Natural killer cell (primary cell): ENCODE data around the gene SLC39A7. TPM values are rescaled to one million over a fixed set of nuclear protein-coding genes. Genes with fewer than 3 reads are reported as not detected.

Source experiments
- ATAC-seq, 3 donors: fragments of 150-1000 bp in 2 of 3; fragments of 200-7000 bp in 1 of 3; cut with Tn5 transposase; 1 replicate in 1 of 3; 2 replicates in 2 of 3; pipeline ENCODE4 v1.10.0; 2021; ENCODE audit warnings: mild to moderate bottlenecking in 2 of 3, moderate library complexity in 2 of 3
- DNase-seq, 2 donors: peaks; one replicate each; pipeline versions ENCODE4 v3.0.0 to v3.0.0-alpha.2; 2013 to 2021; ENCODE audit warnings: mixed read lengths in 1 of 2
- H3K27ac ChIP-seq: one replicate; pipeline ENCODE4 v1.5.1; 2013; ENCODE audit warnings: mild to moderate bottlenecking, low read length
- H3K27me3 ChIP-seq: one replicate; pipeline ENCODE4 v1.6.1; 2013; ENCODE audit warnings: low read length; ENCODE audit not compliant: control insufficient read depth, insufficient read depth
- H3K36me3 ChIP-seq: one replicate; pipeline ENCODE4 v1.6.1; 2013; ENCODE audit warnings: low read length; ENCODE audit not compliant: control insufficient read depth, insufficient read depth
- H3K4me1 ChIP-seq: one replicate; pipeline ENCODE4 v1.6.1; 2013; ENCODE audit warnings: low read length; ENCODE audit not compliant: control insufficient read depth, insufficient read depth
- H3K4me3 ChIP-seq: one replicate; pipeline ENCODE4 v1.5.1; 2013; ENCODE audit warnings: low read length
- H3K9me3 ChIP-seq: one replicate; pipeline ENCODE4 v1.6.1; 2013; ENCODE audit warnings: low read length; ENCODE audit not compliant: control insufficient read depth, insufficient read depth
- H3K27ac Mint-ChIP-seq, 2 donors: one replicate each; pipeline ENCODE4 v1.8.0; 2022; ENCODE audit warnings: mild to moderate bottlenecking in 2 of 2, mixed read lengths in 2 of 2, moderate library complexity in 1 of 2
- H3K27me3 Mint-ChIP-seq, 2 donors: one replicate each; pipeline ENCODE4 v1.8.0; 2022; ENCODE audit warnings: low read depth in 2 of 2, mixed read lengths in 2 of 2
- H3K36me3 Mint-ChIP-seq: one replicate; pipeline ENCODE4 v1.8.0; 2022; ENCODE audit warnings: mixed read lengths
- H3K4me1 Mint-ChIP-seq, 2 donors: one replicate each; pipeline ENCODE4 v1.8.0; 2022; ENCODE audit warnings: mixed read lengths in 2 of 2
- H3K4me3 Mint-ChIP-seq: one replicate; pipeline ENCODE4 v1.8.0; 2022; ENCODE audit warnings: mild to moderate bottlenecking, moderate library complexity, mixed read lengths
- H3K9me3 Mint-ChIP-seq, 2 donors: one replicate each; pipeline ENCODE4 v1.8.0; 2022; ENCODE audit warnings: mixed read lengths in 2 of 2
- WGBS: methylation state at CpG from one replicate; pipeline ENCODE4 v1.1.7; 2013; ENCODE audit warnings: missing lambda C conversion rate; ENCODE audit not compliant: insufficient coverage; 5-methylcytosine and 5-hydroxymethylcytosine counted together
- intact Hi-C: fragments of 100-400 bp; cut with micrococcal nuclease; formaldehyde crosslinking; loops from one replicate; pipeline ENCODE4 v1.14.2; 2022
- total RNA-seq, 4 donors: library from RNA; stranded (reverse); fragments of 120-200 nt in 1 of 4; gene quantifications; one replicate each; pipeline versions ENCODE4 v1.2.3 to v1.2.4, GENCODE V29; 2013 to 2022
- TF ChIP-seq, protein P1 (sequence below): fragments of 200-600 bp; IDR thresholded peaks from one replicate; pipeline ENCODE4 v1.8.0; 2022; ENCODE audit warnings: antibody characterized with exemption

Gene SLC39A7
- total RNA-seq, 3 donors from 2014 or later (not counting 1 experiment from before 2014, with no cell fraction given): 38.9 to 45.7 (median 45.6) TPM

- Mint-ChIP-seq H3K4me1 (peaks cover 39 to 61% of the 10 kb centered on the region in 2 donors), H3K27me3 (peaks cover 2 to 7% of the 10 kb centered on the region in 2 donors), H3K36me3 (peaks cover 9% of the 10 kb centered on the region), H3K4me3 (peak overlapping the region; percentile 98), H3K9me3 (no peaks in the 10 kb centered on the region), H3K27ac (peak overlapping the region; percentile 95 to 97)
- peaks cover 13% of the 10 kb centered on the region for H3K36me3 ChIP-seq
- ATAC-seq: no peak
- WGBS: 2% methylated on average over 29 of the region's 29 CpGs
- H3K27me3 ChIP-seq: no peaks in the 10 kb centered on the region
- H3K4me3 ChIP-seq: peak overlapping the region; percentile 97
- TF ChIP-seq, protein P1, sequence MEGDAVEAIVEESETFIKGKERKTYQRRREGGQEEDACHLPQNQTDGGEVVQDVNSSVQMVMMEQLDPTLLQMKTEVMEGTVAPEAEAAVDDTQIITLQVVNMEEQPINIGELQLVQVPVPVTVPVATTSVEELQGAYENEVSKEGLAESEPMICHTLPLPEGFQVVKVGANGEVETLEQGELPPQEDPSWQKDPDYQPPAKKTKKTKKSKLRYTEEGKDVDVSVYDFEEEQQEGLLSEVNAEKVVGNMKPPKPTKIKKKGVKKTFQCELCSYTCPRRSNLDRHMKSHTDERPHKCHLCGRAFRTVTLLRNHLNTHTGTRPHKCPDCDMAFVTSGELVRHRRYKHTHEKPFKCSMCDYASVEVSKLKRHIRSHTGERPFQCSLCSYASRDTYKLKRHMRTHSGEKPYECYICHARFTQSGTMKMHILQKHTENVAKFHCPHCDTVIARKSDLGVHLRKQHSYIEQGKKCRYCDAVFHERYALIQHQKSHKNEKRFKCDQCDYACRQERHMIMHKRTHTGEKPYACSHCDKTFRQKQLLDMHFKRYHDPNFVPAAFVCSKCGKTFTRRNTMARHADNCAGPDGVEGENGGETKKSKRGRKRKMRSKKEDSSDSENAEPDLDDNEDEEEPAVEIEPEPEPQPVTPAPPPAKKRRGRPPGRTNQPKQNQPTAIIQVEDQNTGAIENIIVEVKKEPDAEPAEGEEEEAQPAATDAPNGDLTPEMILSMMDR: no peak
- peak overlapping the region; percentile 96 for H3K27ac ChIP-seq
- peak in 1 of 2 donors; percentile 63 for DNase-seq
- H3K9me3 ChIP-seq: no peaks in the 10 kb centered on the region
- intact Hi-C loops: loop anchor here (2.0 kb wide), 1 partner anchor 65 kb away; the partner anchor contains the start of gene RPS18
- H3K4me1 ChIP-seq: peaks cover 33% of the 10 kb centered on the region
Observed at GRCh38 chr6:33207552-33208090, 7.0 kb downstream of the SLC39A7 start.

DNA sequence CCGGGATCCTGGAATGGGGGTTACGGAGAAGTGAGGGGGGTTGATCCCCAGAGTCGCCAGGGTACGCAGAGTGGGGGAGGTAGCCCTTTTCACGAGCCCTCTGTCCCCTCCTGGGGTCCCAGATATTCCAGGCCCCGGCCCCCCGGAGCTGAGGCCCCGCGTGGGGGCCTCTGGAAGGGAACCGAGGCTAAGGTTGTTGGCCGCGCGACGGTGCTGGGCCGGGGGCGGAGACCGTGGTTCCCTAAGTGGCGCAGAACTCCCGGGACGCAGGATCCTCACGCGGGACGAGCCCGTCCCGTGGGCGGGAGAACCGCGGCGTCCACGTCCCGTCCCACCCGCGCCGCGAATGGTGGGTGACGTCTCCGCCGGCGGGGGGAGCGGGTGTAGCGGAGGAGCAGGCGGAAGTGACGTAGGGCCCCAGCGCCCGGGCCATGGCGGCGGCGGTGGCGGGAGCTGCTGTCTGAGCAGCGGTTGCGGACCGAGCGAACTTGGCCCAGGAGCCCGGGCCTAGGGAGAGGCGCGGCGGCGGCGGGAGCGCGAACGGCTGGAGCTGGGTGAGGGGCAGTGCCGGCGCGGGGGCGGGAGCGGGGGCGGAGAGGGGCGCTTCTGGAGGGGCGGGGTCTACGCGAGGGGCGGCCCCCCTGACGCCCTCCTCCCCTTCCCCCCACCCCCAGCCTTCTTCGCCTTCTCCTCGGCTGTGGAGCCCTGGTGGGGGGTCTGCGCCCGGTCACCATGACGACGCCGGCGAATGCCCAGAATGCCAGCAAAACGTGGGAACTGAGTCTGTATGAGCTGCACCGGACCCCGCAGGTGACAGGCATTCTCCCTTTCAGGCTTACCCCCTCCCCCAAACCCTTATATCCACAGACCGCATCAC is 7.7 kb downstream of the SLC39A7 start, which contains the start of gene RING1:
TSS of gene RING1 (plus strand) at position 410 of the 877 bp plus-strand sequence. CDS start at position 733, 323 bp downstream.
- intact Hi-C loops: loop anchor here (2.0 kb wide), 1 partner anchor 64 kb away; the partner anchor contains the start of gene RPS18
- DNase-seq (peak; percentile 88 to 95), ATAC-seq (peak; percentile 67 to 79 (median 71))
- H3K27ac Mint-ChIP-seq: peak within 1 kb of the TSS; percentile 95 to 97
- Histone ChIP-seq H3K36me3 (peaks cover 6% of the 10 kb centered on the region), H3K27ac (peak within 1 kb of the TSS; percentile 96), H3K4me3 (peak within 1 kb of the TSS; percentile 97), H3K27me3 (peaks cover 7% of the 10 kb centered on the region), H3K9me3 (no peaks in the 10 kb centered on the region), H3K4me1 (peaks cover 40% of the 10 kb centered on the region)
- no peaks in the 10 kb centered on the region for H3K9me3 Mint-ChIP-seq
- peaks cover 9 to 14% of the 10 kb centered on the region in 2 donors for H3K27me3 Mint-ChIP-seq
- TF ChIP-seq, protein P1: no peak
- WGBS: under 1% methylated on average over 83 of the region's 86 CpGs
- H3K36me3 Mint-ChIP-seq: peaks cover 2% of the 10 kb centered on the region
- peaks cover 41 to 61% of the 10 kb centered on the region in 2 donors for H3K4me1 Mint-ChIP-seq
- peak within 1 kb of the TSS; percentile 98 for H3K4me3 Mint-ChIP-seq

GRCh38 chr6:33209856-33210255 is 9.2 kb downstream of the SLC39A7 start:
- Mint-ChIP-seq H3K9me3 (no peaks in the 10 kb centered on the region), H3K27ac (peak overlapping the region; percentile 95 to 97), H3K27me3 (peaks cover 21 to 29% of the 10 kb centered on the region in 2 donors), H3K36me3 (no peaks in the 10 kb centered on the region), H3K4me3 (peak overlapping the region; percentile 98), H3K4me1 (peaks cover 33 to 57% of the 10 kb centered on the region in 2 donors)
- WGBS: 98% methylated on average over 10 of the region's 10 CpGs
- Histone ChIP-seq H3K4me1 (peaks cover 33% of the 10 kb centered on the region), H3K36me3 (no peaks in the 10 kb centered on the region), H3K27ac (no peak overlapping the region), H3K9me3 (no peaks in the 10 kb centered on the region), H3K4me3 (no peak overlapping the region), H3K27me3 (peaks cover 15% of the 10 kb centered on the region)
- TF ChIP-seq, protein P1: no peak
- ATAC-seq (no peak), DNase-seq (no peak)
- intact Hi-C loops: loop anchor here (2.0 kb wide), 1 partner anchor 63 kb away; the partner anchor contains the start of gene RPS18
